Right kidney (tissue), 1 donor: Measurements from ENCODE around the gene DLST.
"Not testable (repeated sequence)": the region's sequence is repeated elsewhere in the genome, so short reads cannot be mapped to it uniquely, and the experiment has no call there.

ENCODE experiments used
- DNase-seq: peaks from one replicate; pipeline ENCODE4 v3.0.0-alpha.2; 2016

The DLST gene

GRCh38 chr14:74917178-74917543 is 35.4 kb downstream of the DLST start:
- DNase-seq = no peak

- DNase-seq = no peak
Measured at GRCh38 chr14:74917646-74918081, 35.9 kb downstream of the DLST start.

- no peak for DNase-seq
Measured at GRCh38 chr14:74918380-74918779, 36.7 kb downstream of the DLST start.

GRCh38 chr14:74919421-74920165 is 37.9 kb downstream of the DLST start:
- DNase-seq = no peak

- no peak for DNase-seq
Measured at GRCh38 chr14:74920281-74920680, 38.6 kb downstream of the DLST start.

- DNase-seq = no peak
Measured at GRCh38 chr14:74921053-74921620, 39.4 kb downstream of the DLST start.

GRCh38 chr14:74921987-74922751 is 40.5 kb downstream of the DLST start:
- DNase-seq = no peak

- peak; percentile 69 for DNase-seq
Measured at GRCh38 chr14:74922752-74923401, 41.2 kb downstream of the DLST start, which contains the start of gene RPS6KL1. RPS6KL1 (minus strand) TSS chr14:74923260; CDS start chr14:74921541, 1,719 bp downstream.

- DNase-seq = no peak
Measured at GRCh38 chr14:74924061-74924460, 42.3 kb downstream of the DLST start.

GRCh38 chr14:74927225-74927624 is 45.5 kb downstream of the DLST start:
- no peak for DNase-seq

- DNase-seq = no peak
Measured at GRCh38 chr14:74929242-74929641, 47.5 kb downstream of the DLST start.

- DNase-seq = not testable (repeated sequence)
Measured at GRCh38 chr14:74931744-74932143, 50.0 kb downstream of the DLST start.

GRCh38 chr14:74932401-74932901 is 50.7 kb downstream of the DLST start:
- no peak for DNase-seq

GRCh38 chr14:74932936-74933335 is 51.2 kb downstream of the DLST start:
- not testable (repeated sequence) for DNase-seq

GRCh38 chr14:74934041-74934440 is 52.3 kb downstream of the DLST start:
- DNase-seq = no peak

- DNase-seq = peak; percentile 34
Measured at GRCh38 chr14:74934476-74935359, 53.0 kb downstream of the DLST start.

- DNase-seq = no peak
Measured at GRCh38 chr14:74935360-74935680, 53.6 kb downstream of the DLST start.

- no peak for DNase-seq
Measured at GRCh38 chr14:74936151-74936550, 54.4 kb downstream of the DLST start.

GRCh38 chr14:74936731-74937130 is 55.0 kb downstream of the DLST start:
- no peak for DNase-seq

- DNase-seq = no peak
Measured at GRCh38 chr14:74937171-74937570, 55.5 kb downstream of the DLST start.
